Left cardiac atrium (tissue), 4 donors: ENCODE data around the gene PLCD1. TPM values are rescaled to one million over a fixed set of nuclear protein-coding genes. Genes with fewer than 3 reads are reported as not detected.
"Not testable (repeated sequence)": the region's sequence is repeated elsewhere in the genome, so short reads cannot be mapped to it uniquely, and the experiment has no call there.

Experiments
- ATAC-seq, 2 donors: fragments of 200-7000 bp; cut with Tn5 transposase; one replicate each; pipeline ENCODE4 v1.9.1; 2020; ENCODE audit warnings: mild to moderate bottlenecking in 2 of 2, moderate library complexity in 2 of 2
- DNase-seq: peaks from one replicate; pipeline ENCODE4 v3.0.0-alpha.2; 2020
- intact Hi-C, 2 donors: fragments of 100-400 bp; cut with DNase I; formaldehyde crosslinking; loops; one replicate each; pipeline versions ENCODE4 v1.14.1 to v1.15.1; 2022 to 2023
- total RNA-seq, 2 donors: library from RNA; stranded (reverse); fragmentation: NEBNext Ultra II Directional; extraction: Animal tissue kit (Norgen Biotek cat#: 25700); gene quantifications; one replicate each; pipeline ENCODE4 v1.2.1, GENCODE V29; 2021
- donor health status: DM: no; HTN: yes; CAD: no.
- donor health status: DM: no; HTN: yes; CAD: no; lungs with severe emphysema.
- donor health status: DM: yes; HTN: yes; CAD: no.
- donor health status: Dilated cardiomyopathy.

PLCD1 gene
- total RNA-seq, 2 donors from 2014 or later = 10.8 to 12.3 TPM

- intact Hi-C loops = no loop called here
- no peak for ATAC-seq
- DNase-seq = peak; percentile 9
Observed at GRCh38 chr3:37993067-37993455, 36.4 kb downstream of the PLCD1 start.

GRCh38 chr3:37992271-37993066 lies 37.0 kb downstream of the PLCD1 start:
- DNase-seq = no peak
- ATAC-seq = no peak
- intact Hi-C loops = no loop called here

- intact Hi-C loops = no loop called here
- no peak for DNase-seq
- no peak for ATAC-seq
Observed at GRCh38 chr3:37991823-37992222, 37.6 kb downstream of the PLCD1 start.

- DNase-seq (no peak), ATAC-seq (no peak)
- intact Hi-C loops = no loop called here
Observed at GRCh38 chr3:37991109-37991508, 38.3 kb downstream of the PLCD1 start.

- intact Hi-C loops = no loop called here
- no peak for DNase-seq
- ATAC-seq = no peak
Observed at GRCh38 chr3:37990527-37990926, 38.9 kb downstream of the PLCD1 start, which contains the start of gene VILL. Gene VILL (plus strand): TSS chr3:37990786. CDS start chr3:37993673, 2,887 bp downstream.

- no peak for ATAC-seq
- intact Hi-C loops = no loop called here
- no peak for DNase-seq
Observed at GRCh38 chr3:37989821-37990480, 39.5 kb downstream of the PLCD1 start.

GRCh38 chr3:37988931-37989525 lies 40.4 kb downstream of the PLCD1 start:
- ATAC-seq (no peak), DNase-seq (no peak)
- intact Hi-C loops = no loop called here

- ATAC-seq, intact Hi-C loops, DNase-seq: not testable (repeated sequence)
Observed at GRCh38 chr3:37988376-37988775, 41.1 kb downstream of the PLCD1 start.

- intact Hi-C loops = no loop called here
- ATAC-seq (no peak), DNase-seq (no peak)
Observed at GRCh38 chr3:37987751-37988179, 41.7 kb downstream of the PLCD1 start.

GRCh38 chr3:37987315-37987697 lies 42.1 kb downstream of the PLCD1 start:
- ATAC-seq (no peak), DNase-seq (no peak)
- intact Hi-C loops = no loop called here

- intact Hi-C loops = no loop called here
- DNase-seq (no peak), ATAC-seq (no peak)
Observed at GRCh38 chr3:37986479-37987314, 42.7 kb downstream of the PLCD1 start.

GRCh38 chr3:37985637-37986320 lies 43.7 kb downstream of the PLCD1 start:
- intact Hi-C loops = no loop called here
- peak; percentile 59 to 74 for ATAC-seq
- no peak for DNase-seq

- ATAC-seq (no peak), DNase-seq (no peak)
- intact Hi-C loops = no loop called here
Observed at GRCh38 chr3:37984596-37984995, 44.8 kb downstream of the PLCD1 start.

- intact Hi-C loops = no loop called here
- DNase-seq (no peak), ATAC-seq (no peak)
Observed at GRCh38 chr3:37984051-37984450, 45.4 kb downstream of the PLCD1 start.

- intact Hi-C loops = no loop called here
- ATAC-seq (no peak), DNase-seq (no peak)
Observed at GRCh38 chr3:37982331-37982730, 47.1 kb downstream of the PLCD1 start.

GRCh38 chr3:37981348-37981664 lies 48.1 kb downstream of the PLCD1 start:
- DNase-seq = no peak
- no peak for ATAC-seq
- intact Hi-C loops = no loop called here

GRCh38 chr3:37980462-37981347 lies 48.7 kb downstream of the PLCD1 start:
- DNase-seq (no peak), ATAC-seq (no peak)
- intact Hi-C loops = no loop called here
